ENCODE measurements around the gene WIZ.
"Not testable (repeated sequence)": the region's sequence is repeated elsewhere in the genome, so short reads cannot be mapped to it uniquely, and the experiment has no call there.

WIZ gene

DNA sequence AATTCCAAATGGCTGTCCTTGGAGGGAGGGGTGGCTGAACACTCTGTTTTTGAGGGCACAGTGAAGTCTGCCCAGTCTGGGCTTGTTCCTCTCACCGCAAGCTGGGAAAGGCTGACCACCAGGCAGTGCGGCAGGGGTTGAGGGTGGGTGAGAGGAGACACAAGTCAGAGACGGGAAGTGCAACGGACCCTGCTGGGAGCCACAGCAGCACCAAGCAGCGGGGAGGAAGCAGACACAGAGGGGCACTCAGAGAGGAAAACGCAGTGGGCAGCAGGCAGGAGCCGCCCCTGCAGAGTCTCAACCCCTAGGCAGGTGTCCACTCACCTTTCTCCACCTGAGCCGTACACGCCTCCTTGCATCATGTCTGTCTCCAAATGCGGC, 46.6 kb downstream of the WIZ start:
- DNase-seq: no peak

DNA sequence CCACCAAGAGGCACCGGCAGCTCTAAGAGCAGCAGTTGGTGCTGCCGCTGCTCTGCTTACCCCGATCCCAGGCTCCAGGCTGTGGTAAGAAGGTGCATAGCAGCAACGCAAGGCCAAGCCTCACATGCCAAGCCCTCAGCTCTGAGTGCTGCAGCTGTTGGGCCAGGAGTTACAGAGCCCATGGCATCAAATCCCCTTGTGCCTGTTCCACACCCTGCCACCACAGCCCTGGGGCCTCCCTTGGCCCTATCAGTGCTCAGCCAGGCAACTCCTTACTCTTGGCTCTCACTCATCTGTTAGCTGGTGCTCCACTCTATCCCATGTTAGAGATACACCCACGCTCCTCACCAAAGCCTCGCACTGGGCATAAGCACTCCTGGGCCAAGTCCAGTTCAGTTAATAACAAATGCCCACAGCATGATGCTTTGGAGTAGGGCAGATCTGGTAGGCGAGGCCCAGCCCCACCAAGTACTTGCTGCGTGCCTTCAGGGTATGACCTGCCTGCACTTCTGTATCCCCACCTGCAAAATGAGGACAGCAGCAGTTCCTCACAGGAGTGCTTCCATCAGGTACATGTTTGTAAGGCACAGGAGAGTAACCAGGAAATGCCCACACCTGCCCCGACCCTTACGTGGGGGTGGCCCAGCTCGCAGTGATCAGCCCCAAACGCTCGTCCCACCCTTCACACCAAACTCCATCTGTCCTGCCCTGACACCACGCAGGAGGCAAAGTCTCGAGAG, 47.2 kb downstream of the WIZ start:
- DNase-seq: no peak

DNA sequence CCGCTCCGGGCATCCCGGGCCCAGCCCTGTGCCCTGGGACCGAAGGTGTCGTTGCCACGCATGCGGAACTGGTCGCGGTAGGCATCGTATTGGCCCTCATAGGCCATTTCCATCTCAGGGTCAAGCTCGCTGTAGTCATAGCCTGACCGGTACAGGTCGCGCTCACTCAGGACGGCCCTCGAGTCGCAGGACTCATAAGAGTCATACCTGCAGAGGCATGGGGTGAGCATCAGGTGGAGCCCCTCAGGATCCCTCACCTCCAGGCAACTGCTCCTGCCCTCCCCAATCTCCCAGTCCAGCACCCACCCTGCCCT, 48.4 kb downstream of the WIZ start:
- no peak for DNase-seq

DNA sequence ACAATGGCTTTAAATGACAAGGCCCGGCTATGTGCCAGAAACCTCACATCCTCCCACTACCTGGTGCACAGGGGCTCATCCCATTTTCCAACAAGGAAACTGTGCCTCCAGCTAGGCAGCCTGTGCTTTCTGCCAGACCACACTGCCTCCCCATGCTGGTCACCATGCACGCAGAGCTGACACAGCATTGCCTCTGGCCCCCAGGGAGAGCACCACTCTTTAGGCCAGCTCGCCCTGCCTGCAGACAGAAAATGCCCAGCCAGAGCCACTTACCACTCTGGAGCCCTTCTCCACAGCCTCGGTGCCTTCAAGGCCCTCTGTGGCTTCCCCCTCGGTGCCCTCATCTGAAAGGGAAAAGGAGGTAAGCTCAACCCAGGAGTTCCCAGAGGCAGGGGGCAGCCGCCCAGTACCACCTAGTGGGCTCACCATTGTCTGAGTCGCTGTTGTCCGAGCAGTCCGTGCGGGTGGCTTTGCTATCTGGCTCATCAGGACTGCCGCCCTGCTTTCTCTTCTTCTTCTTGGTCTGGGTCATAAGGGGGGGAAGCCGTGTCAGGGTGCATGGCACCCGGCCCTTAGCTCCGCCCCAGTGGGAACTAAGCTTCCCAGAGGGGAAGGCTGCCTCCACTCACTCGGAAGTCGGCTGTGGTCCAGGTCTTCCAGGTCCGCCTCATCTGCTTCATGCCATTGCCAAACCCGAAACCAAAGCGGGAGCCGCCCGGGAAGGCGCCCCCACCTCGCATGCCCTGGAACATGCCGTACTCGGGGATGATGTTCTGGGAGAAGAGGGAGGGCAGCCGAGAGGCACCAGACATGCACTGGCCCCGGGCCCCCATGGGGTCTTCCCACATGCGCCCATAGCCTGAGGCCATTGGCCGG, 49.0 kb downstream of the WIZ start:
- DNase-seq: no peak

DNA sequence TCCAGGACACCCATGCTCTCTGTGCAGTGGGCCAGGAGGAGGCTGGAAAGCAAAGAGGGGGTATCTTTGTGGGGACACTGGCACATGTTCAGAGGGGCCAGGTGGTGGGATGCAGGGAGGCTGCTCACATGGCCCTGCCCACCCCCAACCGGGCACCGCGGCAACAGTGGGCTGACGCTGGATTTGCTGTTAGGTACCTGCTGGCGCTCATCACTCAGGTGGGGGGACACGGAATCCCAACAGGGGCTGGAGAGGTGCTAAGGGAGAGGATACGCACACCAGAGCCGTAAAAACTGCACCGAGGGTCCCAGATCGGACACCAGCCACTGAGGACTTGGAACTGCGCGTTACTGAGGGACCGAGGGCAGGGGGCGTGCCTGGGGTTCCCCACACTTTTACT, 50.1 kb downstream of the WIZ start:
- DNase-seq: no peak

DNA sequence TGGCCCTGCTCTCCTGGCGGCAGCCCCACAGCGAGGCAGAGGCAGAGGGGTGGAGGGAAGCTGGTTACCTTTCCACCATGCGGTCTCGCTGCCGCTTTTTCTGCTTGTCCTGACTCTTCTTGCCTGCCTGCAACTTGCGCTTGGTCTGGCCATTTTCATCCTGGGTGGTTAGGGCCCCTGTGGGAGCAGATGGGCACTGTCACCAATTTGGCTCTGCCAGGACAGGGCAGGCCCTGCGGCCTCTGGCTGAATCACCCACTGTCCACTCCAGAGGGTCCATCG, 50.6 kb downstream of the WIZ start:
- no peak for DNase-seq

DNA sequence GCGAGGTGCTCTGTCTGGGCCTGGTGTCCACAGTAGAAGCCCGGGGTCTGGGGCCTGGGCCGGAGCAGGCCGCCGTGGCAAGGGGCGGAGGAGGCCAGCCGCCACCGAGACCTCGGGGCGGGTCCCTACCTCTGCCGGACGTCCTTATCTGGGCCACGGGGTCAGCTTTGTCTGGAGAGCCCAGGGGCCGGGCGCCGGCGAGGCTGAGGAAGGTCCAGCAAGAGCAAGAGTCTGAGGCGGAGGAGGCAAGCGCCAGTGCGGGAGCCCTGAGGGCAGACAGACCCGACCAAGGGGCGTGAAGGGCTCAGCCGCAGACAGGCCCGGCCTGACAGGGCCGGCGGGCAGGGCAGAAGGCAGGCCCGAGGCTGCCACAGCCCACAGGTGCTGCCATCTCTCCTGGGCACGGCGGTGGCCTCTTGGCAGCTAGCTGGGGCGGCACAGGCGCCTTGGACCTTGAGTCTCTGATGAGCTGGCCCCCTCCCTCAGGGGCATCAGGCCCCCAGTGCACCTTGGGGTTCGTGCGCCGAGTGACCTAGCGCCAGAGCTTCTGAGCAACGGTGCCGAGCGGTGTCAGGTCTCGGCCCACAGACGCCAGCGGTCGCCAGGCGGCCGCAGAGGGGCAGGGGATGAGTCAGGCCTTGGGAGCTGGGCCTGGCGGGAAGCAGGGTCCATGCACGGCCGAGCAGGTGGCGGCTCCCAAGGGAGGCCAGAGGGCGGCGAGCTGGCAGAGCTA, 51.1 kb downstream of the WIZ start:
- DNase-seq: no peak

DNA sequence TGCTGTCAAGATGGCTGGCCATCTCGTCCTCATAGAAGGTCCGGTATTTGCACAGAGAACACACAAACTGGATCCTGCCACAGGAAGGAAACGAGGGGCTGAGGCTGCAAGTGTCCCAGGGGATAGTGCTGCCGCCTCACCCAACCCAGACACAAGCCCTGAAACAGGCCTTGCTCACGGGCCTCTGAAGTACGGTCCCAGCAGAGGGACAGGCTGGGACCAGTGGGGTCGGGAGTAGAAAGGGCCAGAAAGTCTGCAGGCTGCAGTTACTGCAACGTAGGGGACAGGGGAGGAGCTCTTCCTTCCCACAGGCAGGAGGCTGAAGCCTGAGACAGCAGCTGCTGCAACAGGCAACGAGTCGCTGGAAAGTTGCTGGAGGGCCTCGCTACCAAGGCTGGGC, 52.0 kb downstream of the WIZ start:
- DNase-seq: no peak

DNA sequence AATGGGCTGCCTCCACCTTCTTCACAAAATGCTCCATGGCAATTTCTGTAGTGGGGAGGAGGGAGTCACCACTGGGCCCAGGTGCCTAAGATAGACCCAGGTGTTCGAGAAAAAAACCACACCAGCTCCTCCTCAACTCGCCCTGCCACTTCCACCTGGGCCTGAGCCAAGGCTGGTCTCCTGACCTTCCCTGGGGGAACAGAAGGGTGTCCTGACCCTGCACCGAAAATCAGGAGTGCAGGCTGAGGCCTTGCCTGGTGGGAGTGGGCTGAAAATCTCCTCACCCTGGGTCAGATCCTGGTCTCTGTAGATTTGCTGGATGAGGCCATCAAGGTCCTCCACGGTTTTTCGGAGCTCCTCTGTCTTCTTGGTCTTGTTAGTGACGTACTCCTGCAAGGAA, 52.5 kb downstream of the WIZ start:
- DNase-seq: no peak

DNA sequence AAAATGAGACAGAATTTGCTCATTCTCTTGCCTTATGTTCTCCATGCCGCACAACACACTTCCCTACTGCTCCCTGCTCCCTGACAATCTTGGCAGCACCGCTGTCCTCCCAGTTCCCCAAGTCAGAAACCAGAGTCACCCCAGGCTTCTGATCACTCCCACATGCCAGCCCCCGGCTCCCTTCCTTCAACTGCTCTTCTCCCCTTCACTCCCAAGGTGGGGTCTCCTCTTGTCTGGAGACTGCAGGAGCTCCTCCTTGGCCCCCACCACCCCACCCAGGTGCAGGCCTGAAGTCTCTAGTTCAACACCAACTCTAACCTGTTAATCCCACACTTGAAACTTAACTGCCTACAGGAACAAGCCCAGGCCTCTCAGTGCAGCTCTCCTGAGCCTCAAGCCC, 53.3 kb downstream of the WIZ start:
- no peak for DNase-seq

DNA sequence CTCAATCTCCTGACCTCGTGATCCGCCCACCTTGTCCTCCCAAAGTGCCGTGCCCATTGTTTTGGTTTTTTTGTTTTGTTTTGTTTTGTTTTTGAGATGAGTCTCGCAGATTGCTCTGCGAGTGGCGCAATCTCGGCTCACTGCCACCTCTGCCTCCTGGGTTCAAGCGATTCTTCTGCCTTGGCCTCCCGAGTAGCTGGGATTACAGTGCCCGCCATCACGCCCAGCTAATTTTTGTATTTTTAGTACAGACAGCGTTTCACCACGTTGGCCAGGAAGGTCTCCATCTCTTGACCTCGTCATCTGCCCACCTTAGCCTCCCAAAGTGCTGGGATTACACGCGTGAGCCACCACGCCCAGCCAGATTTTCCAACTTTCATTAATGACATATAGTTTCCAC, 54.5 kb downstream of the WIZ start:
- DNase-seq: not testable (repeated sequence)

DNA sequence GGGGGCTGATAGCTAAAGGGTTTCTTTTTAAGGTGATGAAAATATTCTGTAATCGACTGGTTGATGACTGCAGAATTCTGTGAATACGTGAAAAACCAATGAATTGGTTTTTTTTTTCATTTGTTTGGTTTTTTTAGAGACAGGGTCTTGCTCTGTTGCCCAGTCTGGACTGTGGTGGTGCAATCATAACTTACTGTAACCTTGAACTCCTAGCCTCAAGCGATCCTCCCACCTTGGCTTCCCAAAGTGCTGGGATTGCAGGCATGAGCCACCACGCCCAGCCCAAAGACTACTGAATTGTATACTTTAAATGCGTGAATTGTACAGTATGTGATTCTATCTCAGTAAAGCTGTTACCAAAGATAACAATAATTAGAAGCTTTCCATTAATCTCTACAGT, 55.3 kb downstream of the WIZ start:
- no peak for DNase-seq

DNA sequence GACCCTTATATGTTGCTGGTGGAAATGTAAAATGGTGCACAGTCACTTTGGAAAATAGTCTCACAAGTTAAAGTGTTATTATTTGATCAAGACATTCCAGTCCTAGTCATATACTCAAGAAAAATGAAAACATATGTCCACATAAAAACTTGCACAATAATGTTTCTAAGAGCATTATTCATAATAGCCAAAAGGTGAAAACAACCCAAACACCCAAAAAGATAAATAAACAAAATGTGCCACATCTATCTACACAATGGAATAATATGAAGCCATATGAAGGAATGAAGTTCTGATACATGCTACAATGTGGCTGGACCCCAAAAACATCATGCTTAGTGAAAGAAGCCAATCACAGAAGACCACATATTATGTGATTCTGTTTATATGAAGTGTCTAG, 55.8 kb downstream of the WIZ start:
- no peak for DNase-seq

DNA sequence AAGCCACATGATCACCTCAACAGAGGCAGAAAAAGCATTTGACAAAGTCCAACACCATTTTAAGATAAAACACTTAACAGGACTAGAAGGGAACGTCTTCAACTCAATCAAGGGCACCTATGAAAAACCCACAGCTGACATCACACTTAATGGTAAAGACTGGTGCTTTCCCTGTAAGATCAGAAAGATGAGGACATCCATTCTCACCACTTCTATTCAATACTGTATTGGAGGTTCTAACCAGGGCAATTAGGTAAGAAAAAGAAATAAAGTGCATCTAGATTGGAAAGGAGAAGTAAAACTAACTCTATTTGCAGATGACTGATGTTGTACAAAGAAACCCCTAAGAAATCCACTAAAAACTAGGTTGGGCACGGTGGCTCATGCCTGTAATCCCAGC, 58.9 kb downstream of the WIZ start:
- DNase-seq: no peak

DNA sequence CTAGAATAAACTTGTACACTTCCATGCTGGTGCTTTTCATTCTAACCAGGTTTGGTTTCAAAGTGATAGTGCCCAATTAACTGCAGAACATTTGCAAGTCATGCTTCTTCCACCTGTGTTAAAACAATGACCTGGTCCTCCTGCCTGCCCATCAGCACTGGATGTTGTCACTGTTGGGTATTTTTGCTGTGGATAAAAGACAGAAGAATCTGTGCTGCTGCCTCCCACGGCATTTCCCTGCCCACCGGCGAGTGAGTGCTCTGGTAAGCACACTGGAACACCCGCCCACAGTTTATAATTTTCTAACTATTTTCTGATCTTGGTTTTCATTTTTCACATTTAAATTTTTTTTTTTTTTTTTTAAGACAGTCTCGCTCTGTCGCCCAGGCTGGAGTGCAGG, 67.9 kb downstream of the WIZ start:
- no peak for DNase-seq

DNA sequence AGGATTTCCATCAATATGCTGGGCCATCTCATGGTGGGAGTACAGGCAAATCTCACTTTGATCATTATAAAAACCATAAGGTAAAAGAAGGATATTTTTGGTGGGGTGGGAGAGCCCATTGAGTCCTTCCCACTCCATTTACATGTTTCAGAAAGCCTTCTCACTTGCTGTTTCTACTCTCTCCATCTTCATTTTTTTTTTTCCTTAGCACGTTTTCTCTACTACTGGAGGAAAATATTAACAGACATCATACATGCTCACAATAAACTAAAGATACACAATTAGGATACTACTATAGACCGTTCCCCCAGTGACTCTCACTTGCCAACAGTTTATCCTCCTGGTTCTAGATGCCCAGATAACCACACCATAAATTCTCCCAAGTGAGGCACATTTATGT, 68.3 kb downstream of the WIZ start:
- DNase-seq: no peak

DNA sequence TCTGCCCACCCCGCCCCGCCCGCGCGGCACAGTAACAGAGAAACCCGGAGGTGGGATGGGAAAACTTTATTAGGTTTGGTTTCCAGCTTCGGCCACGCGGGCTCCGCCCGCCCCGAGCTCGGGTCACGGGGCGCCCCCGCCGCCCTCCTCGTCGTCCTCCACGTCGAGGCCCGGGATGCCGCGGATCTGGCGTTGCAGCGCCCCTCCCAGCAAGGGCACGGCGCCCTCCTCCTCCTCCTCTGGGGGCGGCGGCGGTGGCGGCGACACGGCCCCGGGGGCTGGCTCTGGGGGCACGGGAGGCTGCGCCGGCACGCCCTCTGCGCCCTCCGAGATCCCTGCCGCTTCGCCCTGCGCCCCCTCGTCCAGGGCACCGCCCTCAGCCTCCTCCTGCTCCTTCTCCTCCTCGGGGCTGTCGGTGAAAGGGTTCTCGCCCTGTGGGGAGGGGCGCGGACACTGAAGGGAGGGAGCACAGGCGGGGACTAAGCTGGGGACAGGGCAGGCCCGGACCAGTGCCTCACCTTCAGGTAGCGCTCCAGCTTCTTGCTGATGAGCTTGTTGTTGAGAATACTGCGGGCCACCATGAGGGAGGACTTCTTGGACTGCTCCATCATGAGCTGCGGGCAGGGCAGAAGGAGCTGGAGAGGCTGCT, 69.6 kb downstream of the WIZ start:
- no peak for DNase-seq

DNA sequence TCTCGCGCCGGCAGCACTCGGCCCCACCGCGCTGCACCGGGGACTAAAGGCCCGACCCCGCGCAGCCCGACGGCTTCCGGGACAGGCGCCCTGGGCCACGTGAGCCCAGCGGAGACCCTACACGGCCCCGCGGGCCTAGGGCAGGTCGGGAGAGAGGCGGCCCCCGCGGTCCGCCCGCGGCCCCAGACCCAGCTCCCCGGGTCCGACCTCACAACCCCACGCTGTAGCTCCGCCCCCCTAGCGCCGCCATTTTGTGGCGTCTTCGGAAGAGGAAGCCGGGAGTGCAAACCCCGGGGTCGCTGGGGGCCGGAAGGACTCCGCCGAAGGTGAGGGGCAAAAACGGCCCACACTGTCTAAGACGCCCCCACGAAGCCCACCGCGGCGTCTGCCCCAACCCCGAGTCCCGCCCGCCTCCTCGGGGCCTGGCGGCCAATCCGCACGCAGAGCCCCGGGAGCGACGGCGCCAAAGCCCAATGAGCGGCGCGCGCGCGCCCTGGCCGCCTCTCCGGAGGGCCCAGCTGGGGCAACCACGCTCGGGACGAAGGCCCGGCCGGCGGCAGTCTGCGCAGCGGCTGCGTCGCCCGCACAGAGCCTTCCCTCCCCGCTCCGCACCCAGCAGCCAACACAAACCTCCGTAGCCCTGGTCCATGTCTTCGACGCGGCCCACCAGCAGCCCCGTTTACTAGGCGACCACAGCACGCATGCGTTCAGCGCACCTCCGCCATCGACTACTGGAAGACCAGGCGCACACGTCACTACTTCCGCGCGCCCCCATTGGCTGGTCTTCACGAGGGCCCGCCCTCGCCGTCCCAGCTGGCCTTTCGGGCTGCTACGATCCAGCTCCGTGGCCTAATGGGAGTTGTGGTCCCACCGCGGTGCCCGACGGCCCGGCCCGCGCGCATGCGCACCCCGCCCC, 70.4 kb downstream of the WIZ start, which contains the start of gene AKAP8:
AKAP8 (minus strand) TSS at position 705 of the 916 bp plus-strand sequence; CDS start at position 649, 56 bp downstream.
- DNase-seq: peak; percentile 99

DNA sequence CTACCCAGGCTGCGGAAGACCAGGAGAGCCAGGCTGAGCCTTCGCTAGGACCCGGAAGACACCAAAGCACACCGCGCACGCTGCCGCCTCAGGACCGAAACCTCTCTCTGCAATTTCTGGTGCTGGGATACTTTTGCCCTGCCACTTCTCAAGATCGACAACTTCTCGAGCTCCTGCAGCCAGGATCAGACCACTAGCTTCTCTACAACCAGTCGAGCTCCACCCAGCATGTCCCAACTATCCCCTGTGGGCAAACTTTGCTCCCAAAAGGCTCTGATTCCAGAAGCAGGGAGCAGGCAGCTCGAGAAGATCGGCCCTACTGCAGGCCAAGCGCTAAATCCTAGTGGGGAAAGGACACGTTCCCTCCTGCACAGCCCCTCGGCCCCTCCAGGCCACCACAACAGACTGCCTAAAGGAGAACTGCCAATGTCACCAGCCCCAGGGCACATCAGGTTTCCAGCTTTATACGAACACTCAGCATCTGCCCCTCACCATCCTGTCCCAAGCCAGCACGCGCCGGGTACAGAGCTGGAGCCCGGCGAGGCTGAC, 71.1 kb downstream of the WIZ start:
- no peak for DNase-seq

DNA sequence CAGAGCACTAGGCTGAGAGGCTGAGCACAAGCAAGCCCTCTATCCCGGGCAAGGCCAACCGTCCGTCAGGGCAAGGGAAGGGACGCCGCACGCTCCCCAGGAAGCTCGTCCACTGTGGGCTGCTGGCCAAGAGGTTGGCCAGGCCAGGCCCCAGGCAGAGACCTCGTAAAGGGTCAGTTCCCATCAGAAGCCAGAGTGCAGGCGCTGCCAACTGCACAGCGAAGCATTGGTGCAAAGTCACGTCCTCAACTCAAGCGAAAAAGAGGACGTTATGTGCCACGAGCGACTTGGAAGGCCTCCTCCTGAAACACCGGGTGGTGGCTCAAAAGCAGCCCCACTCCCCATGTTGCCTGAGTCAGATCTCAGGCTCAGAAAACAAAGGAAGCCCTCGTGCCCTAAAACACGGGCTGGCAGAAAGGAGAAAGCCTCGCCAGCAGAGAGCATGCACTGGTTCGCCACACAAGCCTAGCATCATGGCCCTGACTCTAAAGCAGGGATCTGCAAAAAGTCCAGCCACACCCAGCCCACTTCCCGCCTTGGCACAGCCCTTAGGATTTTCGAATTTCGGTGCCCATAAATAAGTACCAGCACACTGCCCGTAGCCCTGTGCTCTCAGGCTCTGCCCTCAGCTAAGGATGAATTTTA, 74.8 kb downstream of the WIZ start:
- no peak for DNase-seq

DNA sequence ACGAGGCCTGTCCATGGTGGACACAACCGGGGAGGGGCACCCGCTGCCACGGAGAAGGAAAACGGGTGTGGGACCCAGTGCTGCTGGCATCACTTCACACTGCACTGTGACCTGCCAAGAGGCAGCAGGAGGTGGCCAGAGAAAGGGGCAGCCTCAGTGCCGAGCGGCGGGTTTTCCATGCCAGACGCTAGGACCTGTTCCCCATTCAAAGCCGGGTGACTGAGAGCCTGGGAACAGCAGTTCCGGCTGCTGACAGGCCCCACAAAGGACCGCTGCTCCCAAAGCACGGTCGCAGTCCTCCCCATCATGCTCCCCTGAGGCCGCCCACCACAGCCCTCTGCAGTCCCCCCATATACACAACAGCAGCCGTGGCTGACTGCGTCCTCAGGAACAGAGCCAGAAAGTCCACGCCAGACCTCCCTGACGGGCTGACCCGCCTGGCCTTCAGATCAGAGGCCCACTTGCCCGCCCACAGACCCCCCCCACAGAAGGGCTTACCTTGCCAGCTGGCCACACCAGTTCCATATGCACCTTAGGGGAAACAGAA, 75.6 kb downstream of the WIZ start:
- no peak for DNase-seq
